Stimulated activated CD8-positive, alpha-beta memory T cell treated with anti-CD3 and anti-CD28 coated beads, Interleukin-4, amount 100 ng/mL, for 1 hour (primary cell): Measurements from ENCODE around the gene CLCN7.
"Not testable (repeated sequence)": the region's sequence is repeated elsewhere in the genome, so short reads cannot be mapped to it uniquely, and the experiment has no call there.

Source experiments
- DNase-seq, 2 donors: peaks; one replicate each; pipeline ENCODE4 v3.0.0-alpha.2; 2020; ENCODE audit warnings: low read depth in 2 of 2, low spot score in 1 of 2

Gene CLCN7

DNA sequence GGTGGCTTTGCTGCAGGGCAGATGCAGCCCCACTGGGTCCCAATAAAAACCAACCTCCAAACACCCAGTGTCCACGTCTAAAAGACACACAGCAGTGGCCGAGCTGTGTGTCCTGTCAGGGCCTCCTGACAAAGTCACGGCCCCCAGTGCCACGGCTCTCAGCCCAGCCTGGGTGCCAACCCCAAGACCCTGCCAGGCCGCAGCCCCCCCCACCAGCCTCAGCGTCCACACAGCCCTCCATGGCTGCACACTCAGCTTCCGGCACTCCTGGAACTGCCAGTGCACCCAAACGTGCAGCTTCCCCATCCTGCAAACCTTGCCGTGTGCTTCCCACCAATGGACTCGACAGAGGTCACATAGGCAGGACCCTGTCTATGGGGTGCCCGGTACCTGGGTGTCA lies 26.9 kb downstream of the CLCN7 start:
- DNase-seq = no peak

DNA sequence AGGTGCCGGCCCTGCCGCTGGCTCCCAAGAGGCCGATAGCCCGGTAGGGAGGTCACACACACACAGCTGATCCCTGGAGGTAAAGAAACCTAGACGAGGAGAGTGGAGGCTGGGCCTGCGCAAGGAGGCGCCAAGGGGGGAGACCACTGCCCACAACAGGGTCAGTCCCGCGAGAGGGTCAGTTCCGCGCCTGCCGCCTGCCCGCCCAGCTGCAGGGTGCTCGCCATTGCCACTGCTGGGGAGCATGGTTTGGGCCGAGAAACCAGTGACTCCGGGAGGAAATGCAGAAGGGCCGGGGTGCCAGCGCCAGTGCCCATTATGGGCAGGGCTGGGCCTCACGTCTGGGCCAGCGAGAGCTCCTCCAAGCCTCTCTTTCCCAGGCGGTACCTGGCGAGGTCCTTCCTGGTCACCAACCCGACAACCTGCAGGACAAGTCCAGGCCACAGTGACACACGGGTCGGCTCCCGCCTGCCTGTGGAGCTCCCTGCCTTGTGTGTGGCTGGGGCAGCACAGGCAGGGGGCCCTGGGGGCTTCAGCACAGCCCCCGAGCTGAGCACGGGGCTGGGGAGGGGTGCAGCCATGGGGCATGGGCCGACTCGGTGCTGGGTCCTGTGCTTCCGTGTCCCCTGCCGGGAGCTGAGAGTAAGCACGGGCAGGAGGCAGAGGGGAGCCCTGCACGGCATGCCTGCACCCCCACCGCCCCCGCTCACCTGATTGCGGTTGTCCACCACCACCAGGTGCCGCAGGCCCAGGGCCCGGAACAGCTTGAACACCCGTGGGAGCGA lies 28.3 kb downstream of the CLCN7 start:
- no peak for DNase-seq

GRCh38 chr16:1445518-1446203 lies 29.2 kb downstream of the CLCN7 start:
- no peak for DNase-seq

GRCh38 chr16:1444730-1445517 lies 29.9 kb downstream of the CLCN7 start:
- no peak for DNase-seq

- no peak for DNase-seq
Observed at GRCh38 chr16:1443980-1444729, 30.7 kb downstream of the CLCN7 start, which contains the start of gene CCDC154. Gene CCDC154 (minus strand): TSS chr16:1444556. CDS start chr16:1444322, 234 bp downstream.

GRCh38 chr16:1443403-1443973 lies 31.3 kb downstream of the CLCN7 start:
- DNase-seq = no peak

DNA sequence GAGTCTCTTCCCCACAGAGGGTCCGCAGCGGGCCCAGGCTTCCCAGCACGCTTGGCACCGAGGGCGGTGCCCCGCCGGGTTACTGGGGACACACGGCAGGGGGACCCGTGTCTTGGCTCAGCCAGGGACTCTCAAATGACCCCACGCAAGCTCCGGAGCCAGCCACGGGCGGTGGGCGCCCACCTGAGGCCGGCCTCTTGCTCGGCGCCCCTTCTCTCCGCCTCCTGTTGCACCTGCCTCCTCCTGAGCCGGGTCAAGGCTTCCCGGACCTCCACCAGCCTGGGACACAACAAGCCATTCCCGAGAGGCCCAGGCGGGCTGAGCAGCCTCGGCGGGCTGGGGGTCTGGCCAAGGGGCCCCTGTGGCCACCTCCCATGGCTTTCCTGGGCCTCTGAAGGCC lies 32.1 kb downstream of the CLCN7 start:
- no peak for DNase-seq

DNA sequence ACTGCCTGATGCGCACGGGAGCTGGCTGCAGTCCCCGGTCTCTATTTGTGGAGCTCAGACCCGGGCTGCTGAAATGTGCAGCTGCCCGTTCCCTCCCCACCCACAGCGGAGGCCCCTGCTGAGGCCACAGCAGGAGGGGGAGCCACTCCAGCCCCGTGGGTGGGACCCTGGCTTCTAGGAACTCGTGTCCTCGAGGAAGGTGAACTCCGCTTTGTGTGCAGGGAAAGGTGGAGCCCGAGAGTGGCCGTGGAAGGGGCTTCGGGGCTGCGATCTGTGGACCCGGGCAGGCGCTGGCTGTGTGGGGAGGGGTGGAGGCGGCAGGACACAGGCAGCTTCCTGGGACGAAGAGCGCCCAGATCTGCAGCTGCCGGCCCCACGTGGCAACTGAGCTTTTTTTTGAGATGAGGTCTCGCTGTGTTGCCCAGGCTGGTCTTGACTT lies 33.4 kb downstream of the CLCN7 start:
- DNase-seq = no peak

- not testable (repeated sequence) for DNase-seq
Observed at GRCh38 chr16:1439699-1440074, 35.1 kb downstream of the CLCN7 start.

DNA sequence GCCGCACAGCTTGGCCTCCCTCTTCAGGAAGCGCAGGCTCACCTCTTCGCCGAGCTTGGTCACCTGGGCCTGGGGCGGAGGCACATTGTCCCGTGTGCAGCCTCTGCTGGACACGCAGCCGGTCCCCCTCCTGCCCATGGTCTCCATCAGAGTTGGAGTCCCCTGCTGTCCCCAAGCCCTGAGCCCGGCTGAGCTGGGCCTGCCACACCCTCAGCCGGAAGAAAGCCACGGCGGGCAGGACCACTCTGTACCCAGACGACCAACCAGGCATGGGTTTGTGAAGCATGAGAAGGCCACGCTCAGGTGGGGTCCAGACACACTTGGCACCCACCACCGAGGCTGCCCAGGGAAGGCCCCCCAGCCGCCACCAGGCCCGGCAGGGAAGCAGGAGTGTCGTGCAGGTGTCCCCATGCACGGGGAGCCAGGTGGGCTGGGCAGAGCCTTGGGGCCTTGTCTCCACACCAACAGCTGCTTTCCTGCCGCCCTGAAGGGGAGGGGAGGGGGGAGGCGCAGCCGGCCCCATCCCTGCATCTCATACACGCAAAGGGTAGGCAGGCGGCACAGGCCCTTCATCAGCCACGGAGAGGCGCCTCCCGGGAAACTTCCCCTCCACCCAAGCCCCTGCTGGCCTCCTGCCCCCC lies 35.6 kb downstream of the CLCN7 start:
- no peak for DNase-seq

- DNase-seq = no peak
Observed at GRCh38 chr16:1438229-1439057, 36.4 kb downstream of the CLCN7 start.

DNA sequence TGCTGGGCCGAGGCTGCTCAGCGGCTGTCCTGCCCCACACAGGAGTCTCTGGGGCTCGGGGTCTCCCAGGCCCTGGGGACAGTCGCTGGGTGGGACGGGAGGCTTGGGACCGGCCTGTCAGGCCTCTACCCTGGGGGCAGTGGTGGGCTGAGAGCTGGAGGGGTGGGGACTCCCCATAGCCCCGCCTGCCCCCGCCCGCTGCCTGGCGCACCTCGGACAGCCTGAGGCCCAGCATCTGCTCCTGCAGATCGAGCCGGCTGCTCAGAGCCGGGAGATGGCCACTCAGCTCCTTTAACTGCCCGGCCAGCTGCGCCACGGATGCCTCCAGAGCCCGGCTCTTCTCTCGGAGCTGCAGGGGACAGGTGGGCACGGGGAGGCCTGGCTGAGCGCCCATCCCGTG lies 37.2 kb downstream of the CLCN7 start:
- DNase-seq = no peak

DNA sequence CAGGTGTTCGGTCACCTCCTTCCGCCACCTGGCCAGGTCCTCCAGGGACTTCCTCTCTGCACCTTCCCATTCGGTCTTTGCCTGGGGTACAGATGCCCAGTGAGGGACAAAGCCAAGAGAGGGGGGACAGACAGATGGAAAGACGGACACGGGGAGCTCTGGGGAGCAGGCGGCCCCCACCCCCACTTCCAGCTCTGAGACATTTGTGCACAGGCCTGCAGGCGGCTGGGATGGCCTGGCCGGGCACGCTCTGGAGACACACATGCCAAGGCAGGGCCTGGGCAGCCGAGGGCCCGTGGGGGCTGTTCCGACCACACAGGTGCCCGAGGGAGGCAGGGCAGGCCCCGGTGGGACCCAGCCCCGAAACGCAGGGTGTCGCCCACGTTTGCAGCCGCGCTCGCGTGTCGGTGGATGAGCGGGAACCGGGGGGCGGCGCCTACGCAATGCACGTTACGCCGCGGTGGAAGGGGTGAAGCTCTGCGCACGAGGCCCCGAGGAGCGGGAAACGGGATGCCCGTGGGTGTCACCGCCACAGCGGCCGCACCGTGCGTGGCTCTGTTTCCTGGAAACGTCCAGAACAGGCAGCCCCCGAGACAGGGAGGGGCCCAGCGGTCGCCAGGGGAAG lies 38.0 kb downstream of the CLCN7 start:
- no peak for DNase-seq

GRCh38 chr16:1435921-1436697 lies 38.7 kb downstream of the CLCN7 start:
- no peak for DNase-seq

- no peak for DNase-seq
Observed at GRCh38 chr16:1434644-1435592, 39.9 kb downstream of the CLCN7 start.

GRCh38 chr16:1433756-1434155 lies 41.1 kb downstream of the CLCN7 start:
- DNase-seq = no peak

- no peak for DNase-seq
Observed at GRCh38 chr16:1433263-1433560, 41.6 kb downstream of the CLCN7 start.
